Measurements from ENCODE around the gene PNN. TPM values are rescaled to one million over a fixed set of nuclear protein-coding genes. Genes with fewer than 3 reads are reported as not detected.
"Not testable (repeated sequence)": the region's sequence is repeated elsewhere in the genome, so short reads cannot be mapped to it uniquely, and the experiment has no call there.

PNN gene
- total RNA-seq, 1 donor from 2014 or later = 60.1 TPM

DNA sequence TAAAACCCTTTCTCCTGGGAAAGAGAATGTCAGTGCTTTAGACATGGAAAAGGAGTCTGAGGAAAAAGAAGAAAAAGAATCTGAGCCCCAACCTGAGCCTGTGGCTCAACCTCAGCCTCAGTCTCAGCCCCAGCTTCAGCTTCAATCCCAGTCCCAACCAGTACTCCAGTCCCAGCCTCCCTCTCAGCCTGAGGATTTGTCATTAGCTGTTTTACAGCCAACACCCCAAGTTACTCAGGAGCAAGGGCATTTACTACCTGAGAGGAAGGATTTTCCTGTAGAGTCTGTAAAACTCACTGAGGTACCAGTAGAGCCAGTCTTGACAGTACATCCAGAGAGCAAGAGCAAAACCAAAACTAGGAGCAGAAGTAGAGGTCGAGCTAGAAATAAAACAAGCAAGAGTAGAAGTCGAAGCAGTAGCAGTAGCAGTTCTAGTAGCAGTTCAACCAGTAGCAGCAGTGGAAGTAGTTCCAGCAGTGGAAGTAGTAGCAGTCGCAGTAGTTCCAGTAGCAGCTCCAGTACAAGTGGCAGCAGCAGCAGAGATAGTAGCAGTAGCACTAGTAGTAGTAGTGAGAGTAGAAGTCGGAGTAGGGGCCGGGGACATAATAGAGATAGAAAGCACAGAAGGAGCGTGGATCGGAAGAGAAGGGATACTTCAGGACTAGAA, 6.1 kb downstream of the PNN start:
- DNase-seq (ENCODE audit: low spot score) = no peak

DNA sequence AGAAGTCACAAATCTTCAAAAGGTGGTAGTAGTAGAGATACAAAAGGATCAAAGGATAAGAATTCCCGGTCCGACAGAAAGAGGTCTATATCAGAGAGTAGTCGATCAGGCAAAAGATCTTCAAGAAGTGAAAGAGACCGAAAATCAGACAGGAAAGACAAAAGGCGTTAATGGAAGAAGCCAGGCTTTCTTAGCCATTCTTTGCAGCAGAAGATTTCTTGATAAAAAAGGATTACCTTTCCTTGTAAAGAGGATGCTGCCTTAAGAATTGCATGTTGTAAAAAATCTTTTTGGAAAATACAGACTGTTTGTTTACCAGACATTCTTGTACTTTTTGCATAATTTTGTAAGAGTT, 6.6 kb downstream of the PNN start:
- no peak for DNase-seq (ENCODE audit: low spot score)

DNA sequence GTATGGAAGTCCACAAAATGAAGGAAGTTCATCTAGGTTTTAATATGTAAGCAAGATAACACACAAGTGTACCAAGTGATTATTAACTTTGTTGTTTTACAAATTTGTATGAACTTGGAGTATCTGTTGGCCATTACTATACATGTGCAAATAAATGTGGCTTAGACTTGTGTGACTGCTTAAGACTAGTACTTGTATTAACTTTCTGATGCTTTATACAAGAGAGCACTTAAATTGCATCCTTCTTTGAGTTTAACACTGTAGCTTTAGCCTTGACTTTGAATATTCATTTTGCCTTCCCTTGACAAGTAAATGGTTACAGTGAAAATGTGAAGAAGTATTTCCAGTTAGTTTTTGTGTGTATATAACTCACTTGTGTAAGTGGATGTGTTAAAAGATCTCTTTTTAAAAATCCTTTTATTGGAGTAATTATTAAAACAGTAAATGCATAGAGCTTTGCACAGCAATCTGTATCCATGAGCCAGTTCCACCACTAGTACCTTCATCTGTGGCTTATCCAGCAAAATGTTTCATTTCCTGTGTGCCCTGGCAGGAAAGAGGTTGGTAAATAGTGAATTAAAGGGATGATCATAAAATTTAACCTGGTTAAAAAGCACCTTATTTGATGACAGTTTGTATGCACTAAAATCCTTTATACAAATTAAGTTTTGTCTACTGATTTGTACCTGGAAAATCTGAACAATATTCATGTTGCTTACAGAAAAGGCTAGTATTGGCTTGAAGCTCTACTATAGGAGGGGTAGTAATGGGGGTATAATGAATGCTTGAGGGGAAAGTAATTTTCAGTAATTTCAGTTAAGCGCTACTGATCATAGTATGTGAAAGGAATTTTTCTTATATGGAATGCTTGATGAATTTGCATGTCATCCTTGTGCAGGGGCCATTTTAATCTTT, 8.0 kb downstream of the PNN start:
- no peak for DNase-seq (ENCODE audit: low spot score)

DNA sequence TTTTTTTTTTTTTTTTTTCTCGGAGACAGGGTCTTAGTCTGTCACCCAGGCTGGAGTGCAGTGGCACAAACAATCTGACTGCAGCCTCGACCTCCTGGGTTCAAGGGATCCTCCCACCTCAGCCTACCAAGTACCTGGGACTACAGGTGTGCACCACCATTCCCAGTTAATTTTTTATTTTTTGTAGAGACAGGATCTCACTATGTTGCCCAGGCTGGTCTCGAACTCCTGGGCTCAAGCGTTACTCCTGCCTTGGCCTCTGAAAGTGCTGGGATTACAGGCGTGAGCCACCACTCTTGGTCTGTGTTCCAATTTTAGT, 8.6 kb downstream of the PNN start:
- DNase-seq (ENCODE audit: low spot score) = not testable (repeated sequence)

DNA sequence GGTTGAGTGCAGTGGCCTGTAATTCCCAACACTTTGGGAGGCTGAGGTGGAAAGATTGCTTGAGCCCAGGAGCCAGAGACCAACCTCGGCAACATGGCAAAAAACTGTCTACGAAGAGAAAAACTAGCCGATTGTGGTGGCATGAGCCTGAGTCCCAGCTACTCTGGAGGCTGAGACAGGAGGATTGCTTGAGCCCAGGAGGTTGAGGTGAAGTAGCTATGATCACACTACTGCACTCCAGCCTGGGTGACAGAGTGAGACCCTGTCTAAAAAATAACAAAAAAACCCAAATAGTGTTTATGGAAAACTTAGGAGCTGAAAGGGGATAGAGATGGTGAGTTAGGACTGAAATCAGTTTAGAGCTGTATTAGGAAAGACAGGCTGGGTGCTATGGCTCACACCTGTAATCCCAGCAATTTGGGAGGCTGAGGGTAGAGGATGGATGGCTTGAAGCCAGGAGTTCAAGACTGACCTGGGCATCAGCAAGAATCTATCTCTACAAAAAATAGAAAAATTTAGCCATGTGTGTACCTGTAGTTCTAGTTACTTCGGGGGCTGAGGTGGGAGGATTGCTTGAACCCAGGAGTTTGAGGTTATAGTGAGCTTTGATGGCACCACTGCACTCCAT, 9.7 kb downstream of the PNN start:
- no peak for DNase-seq (ENCODE audit: low spot score)

DNA sequence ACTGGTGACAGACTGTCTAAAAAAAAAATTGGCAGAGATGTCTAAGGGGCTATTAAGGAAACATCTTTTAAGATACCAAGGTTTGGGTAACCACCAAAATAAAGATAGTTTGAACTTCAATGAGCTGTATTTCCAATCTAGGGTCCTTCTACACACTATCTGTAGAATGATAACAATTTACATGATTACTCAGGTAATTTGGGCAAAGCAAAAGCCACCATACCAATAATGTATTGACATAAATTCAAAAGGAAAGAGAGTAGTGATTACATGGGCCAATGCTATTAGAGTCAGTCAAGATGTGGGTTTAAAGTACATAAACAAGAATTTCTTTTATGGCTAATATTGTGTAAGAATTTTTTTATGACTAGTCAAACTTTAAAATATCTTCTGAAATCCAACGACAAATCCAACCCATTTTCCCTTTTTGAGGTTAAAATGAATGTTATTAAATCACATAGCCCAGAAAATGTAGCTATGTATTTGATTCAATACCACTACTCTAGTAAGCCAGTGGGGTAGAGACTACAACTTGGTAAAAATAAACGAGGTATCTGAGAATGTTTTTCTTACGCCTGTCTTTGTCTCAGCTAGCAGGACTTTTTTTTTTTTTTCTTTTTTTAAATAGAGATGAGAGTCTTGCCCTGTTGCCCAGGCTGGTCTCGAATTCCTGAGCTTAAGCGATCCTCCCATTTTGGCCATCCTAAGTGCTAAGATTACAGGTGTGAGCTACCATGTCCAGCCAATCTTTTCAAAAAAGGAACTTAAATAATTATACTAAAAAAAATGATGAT, 10.4 kb downstream of the PNN start:
- no peak for DNase-seq (ENCODE audit: low spot score)

DNA sequence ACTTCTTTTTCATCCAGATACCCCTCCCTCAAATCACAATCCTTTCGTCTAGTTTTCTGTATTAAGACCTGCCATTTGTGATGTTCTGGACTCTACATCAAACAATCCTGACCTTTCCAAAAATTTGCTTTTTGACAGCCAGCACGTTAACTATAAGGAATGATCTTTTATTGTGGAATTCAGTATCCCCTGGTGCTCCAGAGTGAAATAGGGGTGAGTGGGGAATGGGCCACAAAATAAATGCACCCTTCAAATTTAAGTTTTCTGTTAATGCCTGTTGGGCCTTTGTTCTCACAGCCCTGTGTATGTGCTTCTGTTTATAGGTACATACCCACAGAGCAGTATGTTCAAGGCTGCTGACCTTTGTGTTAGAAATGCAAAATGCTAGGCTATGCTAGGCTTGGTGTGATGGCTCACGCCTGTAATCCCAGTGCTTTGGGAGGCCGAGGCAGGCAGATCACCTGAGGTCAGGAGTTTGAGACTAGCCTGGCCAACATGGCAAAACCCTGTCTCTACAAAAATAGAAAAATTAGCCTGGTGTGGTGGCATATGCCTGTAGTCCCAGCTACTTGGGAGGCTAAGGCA, 12.0 kb downstream of the PNN start:
- no peak for DNase-seq (ENCODE audit: low spot score)

DNA sequence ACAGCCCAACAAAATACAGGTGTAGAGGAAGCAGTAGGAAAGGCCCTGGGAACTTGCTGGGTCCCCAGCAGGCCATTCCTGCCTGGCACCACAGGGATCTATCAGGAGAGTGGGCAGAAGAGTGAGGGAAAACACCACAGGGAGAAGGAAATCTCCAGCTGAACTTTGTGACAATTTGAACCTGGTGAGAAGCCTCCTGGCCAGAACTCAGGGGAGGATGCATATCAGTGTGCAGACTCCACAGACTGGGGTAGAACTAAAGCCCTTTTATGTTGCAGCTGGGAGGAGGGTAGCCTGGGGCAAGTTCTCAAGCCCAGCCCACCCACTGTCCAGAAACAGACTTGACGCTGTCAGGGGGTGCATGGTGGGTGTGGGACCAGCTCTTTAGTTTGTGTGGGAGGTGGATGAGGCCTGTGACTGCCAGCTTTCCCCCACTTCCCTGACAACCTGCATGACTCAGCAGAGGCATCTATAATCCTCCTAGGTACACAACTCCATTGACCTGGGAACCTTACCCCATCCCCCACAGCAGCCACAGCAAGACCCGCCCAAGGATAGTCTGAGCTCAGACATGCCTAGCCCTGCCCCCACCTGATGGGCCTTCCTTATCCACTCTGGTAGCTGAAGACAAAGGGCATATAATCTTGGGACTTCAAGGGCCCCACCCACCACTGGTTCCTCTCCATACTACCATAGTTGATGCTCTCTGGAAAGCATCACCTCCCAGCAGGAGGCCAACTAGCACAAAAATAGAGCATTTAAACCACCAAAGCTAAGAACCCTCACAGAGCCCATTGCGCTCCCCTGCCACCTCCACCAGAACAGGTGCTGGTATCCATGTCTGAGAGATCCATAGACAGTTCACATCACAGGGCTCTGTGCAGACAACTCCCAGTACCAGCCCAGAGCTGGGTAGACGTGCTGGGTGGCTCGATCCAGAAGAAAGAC, 28.9 kb downstream of the PNN start:
- no peak for DNase-seq (ENCODE audit: low spot score)

DNA sequence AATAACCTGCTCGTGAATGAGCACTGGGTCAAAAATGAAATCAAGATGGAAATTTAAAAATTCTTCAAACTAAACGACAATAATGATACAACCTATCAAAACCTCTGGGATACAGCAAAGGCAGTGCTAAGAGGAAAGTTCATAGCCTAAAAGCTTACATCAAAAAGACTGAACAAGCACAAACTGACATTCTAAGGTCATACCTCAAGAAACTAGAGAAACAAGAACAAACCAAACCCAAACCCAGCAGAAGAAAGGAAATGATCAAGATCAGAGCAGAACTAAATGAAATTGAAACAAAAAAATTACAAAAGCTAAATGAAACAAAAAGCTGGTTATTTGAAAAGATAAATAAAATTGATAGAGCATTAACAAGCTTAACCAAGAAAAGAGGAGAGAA, 32.4 kb downstream of the PNN start:
- DNase-seq (ENCODE audit: low spot score) = not testable (repeated sequence)

DNA sequence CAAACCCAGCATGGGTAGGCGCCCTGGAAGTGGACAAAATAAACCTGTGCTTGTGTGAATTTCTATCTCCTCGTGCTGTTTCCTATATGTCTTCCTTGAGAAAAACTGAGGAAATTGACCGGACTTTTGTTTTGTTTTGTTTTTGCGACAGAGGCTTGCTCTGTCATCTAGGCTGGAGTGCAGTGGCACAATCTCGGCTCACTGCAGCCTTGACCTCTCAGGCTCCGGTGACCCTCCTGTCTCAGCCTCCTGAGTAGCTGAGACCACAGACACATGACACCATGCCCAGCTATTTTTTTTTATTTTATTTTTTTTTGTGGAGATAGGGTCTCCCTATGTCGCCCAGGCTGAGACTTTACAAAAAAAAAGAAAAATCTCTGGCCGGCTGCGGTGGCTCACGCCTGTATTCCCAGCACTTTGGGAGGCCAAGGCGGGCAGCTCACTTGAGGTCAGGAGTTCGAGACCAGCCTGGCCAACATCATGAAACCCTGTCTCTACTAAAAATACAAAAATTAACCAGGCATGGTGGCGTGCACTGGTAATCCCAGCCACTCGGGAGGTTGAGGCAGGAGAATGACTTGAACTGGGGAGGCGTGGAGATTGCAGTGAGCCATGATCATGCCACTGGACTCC, 36.2 kb downstream of the PNN start:
- no peak for DNase-seq (ENCODE audit: low spot score)

DNA sequence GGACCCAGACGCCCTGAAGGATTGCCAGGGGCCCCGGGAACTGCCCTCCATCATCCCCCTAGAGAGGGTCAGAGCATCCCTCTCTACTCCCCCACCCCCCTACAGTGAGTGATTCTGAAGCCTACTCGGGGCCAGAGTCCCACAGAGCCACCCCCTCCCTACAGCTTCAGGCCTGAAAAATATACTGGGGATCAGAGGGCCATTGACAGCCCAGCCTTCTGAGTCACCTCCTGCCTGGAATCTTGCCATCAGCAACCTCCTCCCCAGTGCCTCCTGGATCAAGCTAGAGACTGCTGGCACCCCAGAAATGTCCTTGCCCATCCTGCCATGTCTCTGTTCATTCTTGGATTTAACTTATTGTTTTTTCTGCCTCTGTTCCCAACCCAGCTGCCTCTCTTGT, 37.0 kb downstream of the PNN start:
- DNase-seq (ENCODE audit: low spot score) = no peak

DNA sequence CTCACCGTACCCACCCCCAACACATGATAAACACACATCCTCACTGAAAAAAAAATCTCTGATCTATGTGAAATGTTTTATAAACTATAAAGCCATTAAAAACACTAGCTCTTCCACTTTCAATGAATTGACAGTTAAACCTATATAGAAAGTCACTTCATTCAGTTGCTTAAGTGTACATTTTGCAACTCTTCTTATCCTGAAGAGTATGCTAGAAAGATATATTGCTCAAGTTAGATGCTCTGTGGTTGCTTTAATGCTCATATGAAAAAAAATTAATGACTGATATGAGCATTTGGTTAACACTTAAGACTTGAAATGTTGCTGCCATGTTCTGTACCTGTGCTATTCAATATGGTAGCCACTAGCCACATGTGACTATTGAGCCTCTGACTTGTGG, 37.6 kb downstream of the PNN start:
- DNase-seq (ENCODE audit: low spot score) = no peak

DNA sequence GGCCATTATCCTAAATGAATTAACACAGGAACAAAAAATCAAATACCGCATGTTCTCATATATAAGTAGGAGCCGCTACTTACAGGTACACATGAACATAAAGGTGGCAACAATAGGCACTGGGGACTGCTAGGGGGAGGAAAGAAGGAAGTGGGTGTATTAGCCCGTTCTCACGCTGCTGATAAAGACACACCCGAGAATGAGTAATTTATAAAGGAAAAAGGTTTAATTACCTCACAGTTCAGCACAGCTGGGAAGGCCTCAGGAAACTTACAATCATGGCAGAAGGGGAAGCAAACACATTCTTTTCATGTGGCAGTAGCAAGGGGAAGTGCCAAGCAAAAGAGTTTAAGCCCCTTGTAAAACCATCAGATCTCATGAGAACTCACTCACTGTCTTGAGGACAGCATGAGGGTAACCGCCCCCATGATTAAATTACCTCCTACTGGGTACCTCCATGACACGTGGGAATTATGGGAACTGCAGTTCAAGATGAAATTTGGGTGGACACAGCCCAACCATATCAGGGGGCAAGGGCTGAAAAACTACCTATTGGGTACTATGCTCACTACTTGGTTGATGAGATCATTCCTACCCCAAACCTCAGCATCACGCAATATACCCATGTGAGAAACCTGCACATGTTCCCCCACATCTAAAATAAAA, 42.3 kb downstream of the PNN start:
- DNase-seq (ENCODE audit: low spot score) = no peak

DNA sequence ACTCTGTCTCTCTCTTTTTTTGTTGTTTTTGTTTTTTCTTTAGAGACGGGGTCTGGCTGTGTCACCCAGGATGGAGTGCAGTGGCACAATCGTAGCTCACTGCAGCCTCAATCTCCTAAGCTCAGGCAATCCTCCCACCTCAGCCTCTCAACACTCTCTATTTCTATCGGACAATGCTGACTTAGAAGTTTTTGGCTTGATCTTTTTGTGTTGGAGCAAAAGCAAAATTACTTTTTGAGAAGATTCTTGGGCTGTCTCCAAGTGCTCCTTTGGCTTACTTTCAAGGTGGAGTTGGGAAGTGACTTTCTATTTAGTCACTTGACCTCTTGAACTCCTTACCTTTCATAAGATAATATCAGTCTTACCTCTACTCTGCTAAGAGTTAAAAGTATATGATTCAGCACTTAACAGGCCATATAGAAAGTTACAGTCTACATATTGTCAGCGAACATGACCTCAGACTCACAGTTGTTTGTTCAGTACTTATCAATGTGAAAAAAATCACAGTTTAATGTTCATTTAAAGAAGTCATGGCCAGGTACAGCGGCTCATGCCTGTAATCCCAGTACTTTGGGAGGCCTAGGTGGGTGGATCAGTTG, 43.2 kb downstream of the PNN start:
- no peak for DNase-seq (ENCODE audit: low spot score)

DNA sequence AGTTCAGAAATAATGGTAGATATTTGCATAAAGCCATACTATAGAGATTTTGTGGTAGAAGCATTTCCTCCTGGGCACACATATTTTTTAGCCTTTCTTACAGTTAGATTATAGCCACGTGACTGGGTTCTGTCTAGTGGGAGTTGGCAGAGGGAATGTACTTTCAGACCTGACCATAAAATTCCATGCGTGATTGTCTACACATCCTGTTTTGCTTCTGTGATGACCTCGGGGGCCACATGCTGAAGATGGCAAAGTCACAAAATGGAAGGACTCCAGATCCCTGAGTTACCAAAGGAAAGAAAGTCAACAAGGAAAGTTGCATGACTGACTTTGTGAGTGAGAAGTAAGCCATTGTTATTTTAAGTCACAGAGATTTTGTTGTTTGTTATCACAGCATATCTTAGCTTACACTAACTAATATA, 44.0 kb downstream of the PNN start:
- DNase-seq (ENCODE audit: low spot score) = no peak

DNA sequence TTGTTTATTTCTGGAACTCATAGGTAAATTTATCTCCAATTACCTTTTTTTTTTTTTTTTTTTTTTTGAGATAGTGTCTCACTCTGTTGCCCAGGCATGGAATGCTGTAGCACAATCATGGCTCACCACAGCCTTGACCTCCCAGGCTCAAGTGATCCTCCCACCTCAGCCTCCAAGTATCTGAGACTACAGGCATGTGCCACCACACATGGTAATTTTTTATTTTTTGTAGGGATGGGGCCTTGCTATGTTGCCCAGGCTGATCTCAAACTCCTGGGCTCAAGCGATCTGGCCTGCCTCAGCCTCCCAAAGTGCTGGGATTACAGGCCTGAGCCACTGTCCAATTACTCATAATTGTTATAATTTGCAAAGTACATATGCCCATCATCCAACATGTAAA, 45.4 kb downstream of the PNN start:
- DNase-seq (ENCODE audit: low spot score) = not testable (repeated sequence)

DNA sequence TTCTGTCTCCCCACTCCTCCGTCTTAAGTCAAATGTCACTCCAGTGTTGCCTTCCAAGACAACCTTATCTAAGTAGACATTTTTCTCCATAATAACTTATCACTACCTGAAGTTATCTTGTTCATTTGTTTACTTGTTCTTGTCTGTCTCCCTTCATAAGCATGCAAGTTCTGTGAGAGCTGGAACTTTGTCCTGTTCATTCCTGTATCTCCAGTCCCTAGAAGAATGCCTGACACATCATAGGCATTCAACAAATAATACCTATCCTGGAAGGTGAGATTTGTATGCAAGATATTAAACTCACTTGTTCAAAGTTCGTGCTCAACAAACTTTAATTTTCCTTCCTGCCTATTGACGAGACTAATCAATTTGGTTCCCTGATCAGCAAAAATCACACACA, 53.0 kb downstream of the PNN start:
- no peak for DNase-seq (ENCODE audit: low spot score)

DNA sequence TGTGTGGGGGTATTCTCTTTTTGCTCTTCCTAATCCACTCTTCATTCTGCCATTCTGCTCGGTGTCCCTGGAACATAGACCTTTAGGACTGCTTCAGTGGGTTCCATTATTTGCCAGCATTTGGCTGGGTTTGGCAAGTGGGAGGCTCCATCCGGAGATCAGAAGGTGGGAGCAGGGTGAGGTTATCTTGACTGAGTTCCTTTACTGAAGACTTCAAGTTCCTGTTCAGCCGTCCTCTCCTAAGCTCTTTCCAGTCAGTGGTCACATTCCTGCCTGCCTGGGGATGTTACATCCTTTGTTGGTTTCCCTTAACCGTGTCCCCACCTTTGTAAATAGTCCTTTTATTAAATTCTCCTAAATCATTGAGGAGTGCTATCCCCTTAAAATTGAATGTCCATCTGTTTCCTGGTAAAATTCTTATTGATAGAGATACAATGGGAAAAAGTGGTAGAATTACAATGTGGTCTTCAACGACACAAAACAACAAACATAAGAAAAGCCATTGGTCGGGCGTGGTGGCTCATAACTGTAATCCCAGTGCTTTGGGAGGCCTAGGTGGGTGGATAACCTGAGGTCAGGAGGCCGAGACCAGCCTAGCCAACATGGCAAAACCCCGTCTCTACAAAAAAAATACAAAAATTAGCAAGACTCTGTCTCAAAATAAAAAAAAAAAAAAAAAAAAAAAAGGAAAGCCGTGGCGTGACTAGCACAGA, 53.6 kb downstream of the PNN start:
- no peak for DNase-seq (ENCODE audit: low spot score)

DNA sequence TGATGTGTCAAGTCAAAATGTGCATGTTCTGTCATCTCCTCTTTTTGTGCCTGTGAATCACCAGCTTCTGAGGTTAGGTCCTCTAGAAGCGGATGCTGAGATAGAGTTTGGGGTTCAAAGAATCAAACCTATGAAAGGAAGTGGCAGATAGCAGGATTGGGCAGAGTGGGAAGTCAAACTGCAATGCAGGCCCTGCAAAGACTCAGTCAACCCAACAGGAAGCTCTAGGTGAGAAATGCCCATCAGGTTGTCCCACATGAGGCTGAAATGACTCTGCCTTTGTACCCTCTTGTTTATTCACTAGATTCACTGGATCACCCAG, 54.1 kb downstream of the PNN start:
- DNase-seq (ENCODE audit: low spot score) = no peak

All from mucosa of gallbladder (tissue), 1 donor.